ENCODE data around the gene TSPYL2.

GRCh38 chrX:53089925-53090324, 7.8 kb downstream of the TSPYL2 start:
- TF ChIP-seq CTCF (IDR thresholded peaks at IDR 0.05): no peak
- TF ChIP-seq POLR2AphosphoS5 (IDR thresholded peaks at IDR 0.05; ENCODE audit: insufficient read depth in 1 of 2, low read depth in 1 of 2): no peak
- TF ChIP-seq POLR2A (IDR thresholded peaks at IDR 0.05): no peak
